ENCODE data around the gene CCDC80.

GRCh38 chr3:112555535-112556170, 85.3 kb downstream of the CCDC80 start:
- no peak for TF ChIP-seq CTCF (IDR thresholded peaks at IDR 0.05; ENCODE audit: insufficient read depth, low read length)
- no peak for TF ChIP-seq POLR2AphosphoS5 (IDR thresholded peaks at IDR 0.05; ENCODE audit: low read depth)
- TF ChIP-seq GABPA (IDR thresholded peaks at IDR 0.05; ENCODE audit: low read depth), result no peak

Data from HL-60 (cell line).